Measurements from ENCODE around the gene YIPF4.
A peak's percentile ranks its signal among the peaks of the same experiment; 100 is the strongest.
"Not testable (repeated sequence)": the region's sequence is repeated elsewhere in the genome, so short reads cannot be mapped to it uniquely, and the experiment has no call there.

The YIPF4 gene

DNA sequence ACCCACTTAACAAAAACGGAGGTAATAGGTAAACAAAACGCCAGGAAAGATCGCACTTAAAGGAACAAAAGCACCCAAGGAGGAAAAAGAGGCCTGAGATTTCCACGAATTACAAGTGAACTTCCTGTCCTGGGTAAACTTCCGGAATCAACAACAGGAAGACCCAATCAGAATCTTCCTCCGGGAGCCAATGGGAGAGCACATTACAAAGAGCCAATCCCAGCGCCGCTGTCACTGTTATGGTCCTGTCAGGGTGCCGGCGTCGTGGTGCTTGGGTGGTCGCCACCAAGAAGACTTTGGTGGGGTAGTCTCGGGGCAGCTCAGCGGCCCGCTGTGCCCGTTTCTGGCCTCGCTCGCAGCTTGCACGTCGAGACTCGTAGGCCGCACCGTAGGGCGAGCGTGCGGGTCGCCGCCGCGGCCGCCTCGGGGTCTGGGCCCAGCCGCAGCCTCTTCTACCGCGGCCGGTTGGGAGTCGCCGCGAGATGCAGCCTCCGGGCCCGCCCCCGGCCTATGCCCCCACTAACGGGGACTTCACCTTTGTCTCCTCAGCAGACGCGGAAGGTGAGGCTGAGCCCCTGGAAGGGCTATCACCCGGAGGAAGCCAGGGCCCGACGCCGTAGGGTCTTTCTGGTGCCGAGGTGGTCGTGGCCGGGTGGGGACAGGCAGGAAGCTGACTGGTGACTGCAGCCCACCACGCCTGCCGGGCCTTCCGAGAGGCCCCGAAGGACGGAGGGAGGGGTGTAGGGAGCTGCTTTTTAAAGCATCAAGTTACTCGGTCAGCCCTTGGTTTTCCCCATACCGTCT is at the start of gene YIPF4:
TSS of gene YIPF4 (plus strand) at position 231 of the 804 bp plus-strand sequence. CDS start at position 483, 252 bp downstream.
- peak; percentile 58 for DNase-seq (ENCODE audit: low read depth, low spot score)
- peak within 1 kb of the TSS; percentile 69 for H3K27ac ChIP-seq

DNA sequence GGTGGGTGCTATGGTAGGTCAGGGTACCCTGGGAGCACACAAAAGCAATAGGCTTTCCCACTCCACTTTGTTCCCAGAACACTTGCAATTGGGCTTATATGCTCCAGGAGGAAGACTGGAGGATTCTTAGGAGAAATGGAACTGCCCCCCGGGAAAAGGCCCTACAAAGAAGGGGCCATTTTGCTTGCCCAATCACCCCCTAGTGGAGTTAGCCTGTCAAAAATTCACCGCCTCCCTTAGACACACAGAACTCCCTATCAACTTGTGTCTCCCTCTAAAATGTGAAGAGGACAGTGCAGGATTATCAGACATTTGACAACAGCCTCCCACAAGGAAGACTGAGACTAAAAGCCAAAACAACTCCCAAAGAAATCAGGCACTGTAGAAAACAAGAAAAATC is 49.5 kb upstream of the YIPF4 start:
- no peak overlapping the region for H3K27ac ChIP-seq
- DNase-seq (ENCODE audit: low read depth, low spot score) = no peak

GRCh38 chr2:32229635-32230034 is 48.1 kb upstream of the YIPF4 start:
- DNase-seq (ENCODE audit: low read depth, low spot score) = no peak

DNA sequence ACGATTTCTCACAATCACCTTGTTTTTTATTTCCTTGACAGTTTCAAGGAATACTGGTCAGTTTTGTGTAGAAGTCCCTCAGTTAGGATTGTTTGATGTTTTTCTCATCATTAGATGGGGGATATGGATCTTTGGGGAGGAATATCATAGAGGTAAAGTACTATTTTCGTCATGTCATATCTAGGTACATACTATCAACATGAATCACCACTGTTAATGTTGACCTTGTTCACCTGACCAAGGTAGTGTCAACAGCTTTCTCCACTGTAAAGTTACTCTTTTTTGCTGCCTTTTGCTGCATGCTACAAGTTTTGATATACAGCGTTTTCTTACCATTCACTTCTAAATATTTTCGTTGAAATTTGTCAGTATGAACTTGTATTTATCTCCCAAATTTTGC is 45.7 kb upstream of the YIPF4 start:
- no peak for DNase-seq (ENCODE audit: low read depth, low spot score)
- no peak overlapping the region for H3K27ac ChIP-seq

More at GRCh38 chr2:32229635-32230034, 48.1 kb upstream of the YIPF4 start:
- H3K27ac ChIP-seq = no peak overlapping the region

GRCh38 chr2:32235315-32235714 is 42.4 kb upstream of the YIPF4 start:
- peak; percentile 79 for DNase-seq (ENCODE audit: low read depth, low spot score)
- H3K27ac ChIP-seq = peak overlapping the region; percentile 65

DNA sequence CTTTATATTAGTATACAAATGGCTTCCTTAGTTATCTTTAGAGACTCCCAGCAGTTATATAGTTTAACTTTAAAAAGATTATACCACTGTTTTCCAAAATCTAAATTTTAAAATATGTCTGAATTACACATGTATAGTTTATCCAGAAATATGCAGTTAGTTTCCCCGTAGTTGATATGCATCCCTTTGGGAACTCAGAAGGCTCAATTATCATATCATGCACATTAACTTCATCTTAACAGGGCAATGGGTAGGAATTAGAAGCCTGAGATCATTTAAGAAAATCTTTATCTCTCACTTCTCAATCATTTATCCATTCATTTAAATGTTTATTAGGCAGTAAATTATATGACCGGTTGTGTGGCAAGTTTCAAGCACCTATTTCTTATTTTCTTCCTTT is 40.2 kb upstream of the YIPF4 start:
- no peak overlapping the region for H3K27ac ChIP-seq
- DNase-seq (ENCODE audit: low read depth, low spot score) = no peak

GRCh38 chr2:32237996-32238395 is 39.7 kb upstream of the YIPF4 start:
- no peak overlapping the region for H3K27ac ChIP-seq
- no peak for DNase-seq (ENCODE audit: low read depth, low spot score)

- no peak overlapping the region for H3K27ac ChIP-seq
Measured at GRCh38 chr2:32242331-32242730, 35.4 kb upstream of the YIPF4 start.

DNA sequence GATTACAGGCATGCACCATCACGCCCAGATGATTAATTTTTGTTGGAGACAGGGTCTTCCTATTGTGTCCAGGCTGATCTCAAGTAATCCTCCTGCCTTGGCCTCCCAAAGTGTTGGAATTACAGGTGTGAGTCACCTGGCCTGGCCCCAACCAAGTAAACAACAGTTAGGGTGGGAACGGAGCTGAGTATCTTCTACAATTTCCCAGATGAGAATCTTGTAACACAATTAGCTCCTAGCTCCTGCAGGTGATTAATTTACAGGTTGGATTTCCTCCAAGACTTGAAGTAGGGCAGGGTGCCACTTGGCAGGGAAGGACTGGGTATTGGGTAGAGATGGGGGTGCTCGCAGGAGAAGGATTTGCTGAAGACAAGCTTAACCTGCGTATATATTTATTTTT is 30.8 kb upstream of the YIPF4 start:
- H3K27ac ChIP-seq = no peak overlapping the region
- no peak for DNase-seq (ENCODE audit: low read depth, low spot score)

More at GRCh38 chr2:32242331-32242730, 35.4 kb upstream of the YIPF4 start:
- no peak for DNase-seq (ENCODE audit: low read depth, low spot score)

- no peak for DNase-seq (ENCODE audit: low read depth, low spot score)
- no peak overlapping the region for H3K27ac ChIP-seq
Measured at GRCh38 chr2:32248299-32248698, 29.4 kb upstream of the YIPF4 start.

DNA sequence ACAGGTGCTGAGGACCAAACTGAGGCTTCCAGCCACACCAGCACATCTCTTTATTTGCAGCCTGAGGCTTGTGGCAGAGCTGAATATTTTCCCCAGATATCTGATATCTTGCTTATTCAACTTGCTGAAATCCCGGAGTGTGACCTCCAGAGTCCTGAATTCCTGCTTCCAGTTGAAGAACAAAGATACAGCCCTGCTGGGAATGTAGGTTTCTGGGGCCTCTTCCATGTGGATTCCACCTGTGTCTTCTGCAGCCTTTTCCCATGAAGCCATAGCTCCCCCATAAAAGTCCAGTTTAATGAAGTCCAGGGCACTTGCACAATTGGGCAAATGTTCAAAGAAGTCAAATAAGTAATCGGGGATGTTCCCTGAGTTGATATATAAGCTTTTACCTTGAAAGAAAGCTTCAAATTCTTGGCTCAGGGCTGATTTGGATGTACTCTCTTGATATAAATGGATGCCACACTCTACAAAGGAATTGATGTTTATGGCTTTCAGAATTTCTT is 27.9 kb upstream of the YIPF4 start:
- no peak overlapping the region for H3K27ac ChIP-seq
- no peak for DNase-seq (ENCODE audit: low read depth, low spot score)

- no peak overlapping the region for H3K27ac ChIP-seq
- DNase-seq (ENCODE audit: low read depth, low spot score) = no peak
Measured at GRCh38 chr2:32250290-32250689, 27.4 kb upstream of the YIPF4 start.

DNA sequence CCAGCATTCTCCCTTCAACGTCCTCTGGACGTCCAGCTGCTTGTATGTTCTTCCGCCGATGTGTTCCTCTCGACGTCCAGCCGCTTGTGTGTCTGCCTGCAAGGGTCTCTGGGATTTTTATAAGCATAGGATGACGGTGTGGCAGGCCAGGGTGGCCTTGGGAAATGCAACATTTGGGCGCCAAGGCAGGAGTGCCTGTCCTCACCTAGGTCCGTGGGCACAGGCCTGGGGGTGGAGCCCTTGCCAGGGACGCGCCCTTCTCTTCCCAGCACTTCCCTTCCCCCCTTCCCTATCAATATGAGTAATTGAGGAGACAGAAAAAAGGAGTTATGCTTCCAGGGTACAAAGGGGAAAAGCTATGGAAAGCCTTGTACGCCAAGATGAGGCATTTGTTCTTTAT is 19.5 kb upstream of the YIPF4 start:
- no peak for DNase-seq (ENCODE audit: low read depth, low spot score)
- H3K27ac ChIP-seq = no peak overlapping the region

DNA sequence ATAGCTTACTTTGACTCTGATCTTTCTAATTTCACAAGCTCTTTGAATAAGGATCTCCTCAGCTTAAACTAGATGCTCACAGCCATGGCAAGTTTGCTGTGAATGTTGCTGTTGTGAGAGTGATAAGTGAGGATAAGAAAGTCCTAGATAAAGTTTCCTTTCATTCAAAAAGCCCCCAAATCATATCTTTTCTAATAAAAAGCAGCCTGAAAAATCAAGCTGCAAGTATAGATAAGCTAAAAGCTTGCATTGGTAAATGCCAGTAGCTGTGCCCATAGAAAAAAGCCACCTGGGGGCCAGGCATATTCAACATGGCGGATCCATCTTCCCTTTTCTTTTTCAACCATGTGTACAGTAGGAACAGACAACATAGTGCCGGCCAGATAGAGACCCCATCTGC is 17.3 kb upstream of the YIPF4 start:
- no peak for DNase-seq (ENCODE audit: low read depth, low spot score)
- no peak overlapping the region for H3K27ac ChIP-seq

DNA sequence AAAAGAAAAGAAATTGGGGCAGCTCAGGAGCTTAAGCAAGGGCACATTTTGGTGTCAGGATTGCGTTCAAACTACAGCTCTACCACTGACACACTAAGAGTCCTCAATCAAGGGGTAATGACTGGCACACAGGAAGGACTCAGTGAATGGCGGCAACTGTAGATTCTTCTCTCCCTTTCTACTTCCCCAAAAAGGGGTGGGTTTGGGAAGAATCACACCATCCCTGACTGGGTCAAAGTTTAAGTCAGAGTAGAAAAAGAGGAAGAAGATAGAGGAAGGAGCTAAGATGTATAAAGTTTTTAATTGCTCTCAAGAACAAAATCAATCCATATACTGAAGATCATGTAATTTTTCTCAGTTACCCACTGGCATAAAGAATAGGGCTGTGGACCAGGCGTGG is 15.6 kb upstream of the YIPF4 start:
- H3K27ac ChIP-seq = no peak overlapping the region

DNA sequence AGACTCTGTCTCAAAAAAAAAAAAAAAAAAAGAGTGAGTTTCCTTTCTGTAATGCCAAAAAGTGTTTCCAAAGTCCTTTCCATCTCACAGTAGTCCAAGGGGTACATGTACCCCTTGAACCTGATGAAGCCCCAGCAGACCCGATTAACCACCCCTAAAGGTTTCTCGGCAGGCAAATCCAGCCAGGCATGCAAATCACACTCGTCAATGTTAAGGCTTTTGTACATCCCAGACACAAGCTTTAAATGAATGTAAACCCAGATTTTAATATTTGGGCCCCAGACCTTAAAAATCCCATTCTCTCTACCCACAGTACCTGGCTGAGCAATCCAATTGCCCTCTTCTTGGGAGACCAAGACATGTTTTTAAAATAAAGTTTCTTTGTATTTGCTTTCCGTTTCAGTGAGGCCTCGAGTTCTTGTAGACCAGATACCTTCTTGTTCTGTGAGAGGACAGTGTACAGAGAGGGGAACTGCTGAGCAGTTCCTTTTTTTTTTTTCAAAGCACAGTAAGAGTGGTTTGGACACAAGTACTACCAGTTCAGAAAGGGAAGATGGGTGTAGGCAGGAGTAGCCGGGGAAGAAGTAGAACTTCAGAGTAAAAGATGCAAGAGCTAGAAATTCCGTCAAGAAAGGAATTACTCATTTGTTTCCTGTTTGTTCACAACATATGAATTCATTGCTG is 13.1 kb upstream of the YIPF4 start, which contains the start of gene NLRC4:
TSS of gene NLRC4 (minus strand) at position 465 of the 684 bp plus-strand sequence. CDS start 8,111 bp downstream, outside the sequence.
- no peak for DNase-seq (ENCODE audit: low read depth, low spot score)
- peak within 1 kb of the TSS; percentile 36 for H3K27ac ChIP-seq

More for the DNA sequence above, 15.6 kb upstream of the YIPF4 start:
- DNase-seq (ENCODE audit: low read depth, low spot score) = no peak

DNA sequence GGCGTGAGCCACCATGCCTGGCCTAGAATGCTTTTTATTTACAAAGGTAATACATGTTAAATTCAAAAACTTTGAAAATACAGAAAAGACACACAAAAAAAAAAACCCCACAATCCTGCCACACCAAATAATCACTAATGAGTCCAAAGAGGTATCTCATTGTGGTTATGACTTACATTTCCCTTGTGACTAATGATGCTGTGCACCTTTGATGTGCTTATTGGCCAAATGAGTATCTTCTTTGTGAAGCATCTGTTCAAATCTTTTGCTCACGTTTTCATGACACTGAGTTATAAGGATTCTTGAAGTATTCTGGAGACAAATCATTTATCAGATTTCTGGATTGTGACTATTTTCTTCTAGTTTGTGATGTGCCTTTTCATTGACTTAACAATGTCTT is 6.6 kb upstream of the YIPF4 start:
- DNase-seq (ENCODE audit: low read depth, low spot score) = no peak

DNA sequence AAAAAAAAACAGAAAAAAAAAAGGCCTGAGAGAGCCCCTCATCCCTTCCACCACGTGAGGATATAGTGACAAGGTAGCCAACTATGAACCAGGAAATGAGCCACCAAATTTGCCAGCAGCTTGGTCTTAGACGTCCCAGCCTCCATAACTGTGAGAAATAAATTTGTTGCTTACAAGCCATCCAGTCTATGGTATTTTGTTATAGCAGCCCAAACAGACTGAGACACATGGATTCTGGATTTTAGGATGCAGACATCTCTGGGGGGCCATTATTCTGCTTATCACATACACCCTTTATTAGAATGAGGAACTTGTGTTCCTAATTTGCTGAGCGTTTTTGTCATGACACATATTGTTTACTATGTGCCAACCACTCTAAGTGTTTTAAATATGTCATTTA is 5.4 kb upstream of the YIPF4 start:
- no peak for DNase-seq (ENCODE audit: low read depth, low spot score)
- no peak overlapping the region for H3K27ac ChIP-seq

More for the DNA sequence above, 6.6 kb upstream of the YIPF4 start:
- no peak overlapping the region for H3K27ac ChIP-seq

GRCh38 chr2:32274289-32274688 is 3.4 kb upstream of the YIPF4 start:
- H3K27ac ChIP-seq = no peak overlapping the region
- DNase-seq (ENCODE audit: low read depth, low spot score) = no peak

DNA sequence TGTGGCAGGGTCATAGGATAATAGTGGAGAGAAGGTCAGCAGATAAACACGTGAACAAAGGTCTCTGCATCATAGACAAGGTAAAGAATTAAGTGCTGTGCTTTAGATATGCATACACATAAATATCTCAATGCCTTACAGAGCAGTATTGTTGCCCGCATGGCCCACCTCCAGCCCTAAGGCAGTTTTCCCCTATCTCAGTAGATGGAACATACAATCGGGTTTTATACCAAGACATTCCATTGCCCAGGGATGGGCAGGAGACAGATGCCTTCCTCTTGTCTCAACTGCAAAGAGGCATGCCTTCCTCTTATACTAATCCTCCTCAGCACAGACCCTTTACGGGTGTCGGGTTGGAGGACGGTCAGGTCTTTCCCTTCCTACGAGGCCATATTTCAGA is 1.9 kb upstream of the YIPF4 start:
- not testable (repeated sequence) for H3K27ac ChIP-seq; DNase-seq (ENCODE audit: low read depth, low spot score)

- DNase-seq (ENCODE audit: low read depth, low spot score) = no peak
- H3K27ac ChIP-seq = peak overlapping the region; percentile 69
Measured at GRCh38 chr2:32277363-32277673, 386 bp upstream of the YIPF4 start.

Measured in epithelial cell of prostate (primary cell).